HCT116 (cell line): Measurements from ENCODE around the gene GAS2. TPM values are rescaled to one million over a fixed set of nuclear protein-coding genes. Genes with fewer than 3 reads are reported as not detected.

Source experiments
- ATAC-seq: fragments of 200-7000 bp; cut with Tn5 transposase; 2 replicates; pipeline ENCODE4 v1.9.1; 2020; ENCODE audit warnings: mild to moderate bottlenecking, moderate library complexity
- BruUV-seq: library from RNA; stranded (reverse); fragments of 400-500 nt; replicated peaks from 2 replicates; lab custom pipeline; 2021; lab: Mats Ljungman, UMichigan
- CTCF ChIA-PET: fragments of 300-600 bp; sonication (Branson Sonifier 250); formaldehyde crosslinking; loops from one replicate; lab custom pipeline; 2021; ENCODE audit warnings: antibody characterized with exemption; lab: Charles Lee
- POLR2A ChIA-PET: fragments of 300-600, 350-600 bp; sonication (Branson Sonifier 250); formaldehyde crosslinking; loops from one replicate; lab custom pipeline; 2021; ENCODE audit warnings: antibody characterized with exemption; lab: Charles Lee
- RAD21 ChIA-PET, 2 experiments: fragments of 300-600 bp; sonication (Branson Sonifier 250); formaldehyde crosslinking; loops; one replicate each; lab custom pipeline; 2023; ENCODE audit warnings: low total read pairs in 2 of 2; ENCODE audit not compliant: uncharacterized antibody in 2 of 2, unreplicated experiment in 2 of 2, low non-redundant PET in 1 of 2; lab: Charles Lee
- DNase-seq: peaks from one replicate; pipeline ENCODE4 v3.0.0-alpha.2; 2010; ENCODE audit warnings: low read depth, low spot score
- H2AFZ ChIP-seq: fragments of 200-600 bp; shearing (Covaris generic), sonication (generic); 2 replicates; pipeline ENCODE4 v1.6.1; 2017; ENCODE audit warnings: low read depth, mixed run types, mixed read lengths, antibody characterized with exemption, low read length; ENCODE audit not compliant: poor library complexity, severe bottlenecking
- H3K27ac ChIP-seq: 2 replicates; pipeline ENCODE4 v1.5.1; 2012; ENCODE audit warnings: low read depth, low read length
- H3K27me3 ChIP-seq: fragments of 200-600 bp; sonication (generic); 2 replicates; pipeline ENCODE4 v1.6.1; 2016; ENCODE audit warnings: mixed run types, low read length, mixed read lengths; ENCODE audit not compliant: insufficient read depth
- H3K36me3 ChIP-seq, 2 experiments: fragments of 200-500 bp in 1 of 2; fragments of 200-600 bp in 1 of 2; sonication (Bioruptor generic) in 1 of 2; sonication (generic) in 1 of 2; 2 replicates each; pipeline versions ENCODE4 v1.5.1 to v1.6.1; 2014 to 2016; ENCODE audit warnings: low read length in 2 of 2, inconsistent platforms in 1 of 2, mixed read lengths in 1 of 2, mixed run types in 1 of 2; ENCODE audit not compliant: insufficient read depth in 2 of 2, control insufficient read depth in 1 of 2
- H3K4me1 ChIP-seq, 2 experiments: fragments of 200-600 bp in 1 of 2; sonication (generic) in 1 of 2; 2 replicates each; pipeline versions ENCODE4 v1.5.1 to v1.6.1; 2012 to 2017; ENCODE audit warnings: low read length in 2 of 2, inconsistent platforms in 1 of 2, mild to moderate bottlenecking in 1 of 2, mixed read lengths in 1 of 2, mixed run types in 1 of 2, moderate library complexity in 1 of 2; ENCODE audit not compliant: insufficient read depth in 2 of 2, control insufficient read depth in 1 of 2
- H3K4me2 ChIP-seq: fragments of 200-600 bp; sonication (generic); 2 replicates; pipeline ENCODE4 v1.6.1; 2017; ENCODE audit warnings: mixed run types, low read length, mixed read lengths
- H3K4me3 ChIP-seq, 2 experiments: fragments of 200-600 bp in 1 of 2; sonication (generic) in 1 of 2; replicated peaks in 1 of 2; 2 replicates each; pipeline ENCODE4 v1.5.1; 2011 to 2016; ENCODE audit warnings: low read length in 2 of 2, control low read depth in 1 of 2, low read depth in 1 of 2, mild to moderate bottlenecking in 1 of 2, mixed read lengths in 1 of 2, mixed run types in 1 of 2
- H3K79me2 ChIP-seq: fragments of 200-600 bp; sonication (generic); 2 replicates; pipeline ENCODE4 v1.6.1; 2017; ENCODE audit warnings: mild to moderate bottlenecking, mixed run types, low read length, moderate library complexity, mixed read lengths; ENCODE audit not compliant: insufficient read depth
- H3K9ac ChIP-seq: fragments of 200-600 bp; sonication (generic); 2 replicates; pipeline ENCODE4 v1.6.1; 2016; ENCODE audit warnings: low read length, mixed read lengths
- H3K9me2 ChIP-seq: fragments of 200-600 bp; sonication (generic), shearing (Covaris generic); 2 replicates; pipeline ENCODE4 v1.6.1; 2017; ENCODE audit warnings: mixed run types, mild to moderate bottlenecking, moderate library complexity; ENCODE audit not compliant: insufficient read depth
- H3K9me3 ChIP-seq, 2 experiments: fragments of 200-500 bp in 1 of 2; fragments of 200-600 bp in 1 of 2; sonication (Bioruptor generic) in 1 of 2; sonication (generic) in 1 of 2; 2 replicates each; pipeline ENCODE4 v1.6.1; 2014 to 2017; ENCODE audit warnings: low read length in 2 of 2, mixed read lengths in 2 of 2, inconsistent platforms in 1 of 2, low read depth in 1 of 2, mild to moderate bottlenecking in 1 of 2, mixed run types in 1 of 2, moderate library complexity in 1 of 2; ENCODE audit not compliant: control insufficient read depth in 1 of 2, insufficient read depth in 1 of 2
- H4K20me1 ChIP-seq: fragments of 200-600 bp; sonication (generic), shearing (Covaris generic); 2 replicates; pipeline ENCODE4 v1.6.1; 2017; ENCODE audit warnings: mixed run types, mild to moderate bottlenecking, moderate library complexity; ENCODE audit not compliant: insufficient read depth
- CBX3 ChIP-seq: IDR thresholded peaks from 2 replicates; pipeline ENCODE4 v1.6.1; 2012; ENCODE audit warnings: low read depth
- ELF1 ChIP-seq: IDR thresholded peaks from 2 replicates; pipeline ENCODE4 v1.6.1; 2012; ENCODE audit warnings: low read depth, borderline replicate concordance
- EZH2 ChIP-seq: fragments of 200-600 bp; sonication (generic); IDR thresholded peaks from 2 replicates; pipeline ENCODE4 v1.6.1; 2017; ENCODE audit warnings: antibody characterized with exemption, mixed run types
- POLR2A ChIP-seq: IDR thresholded peaks from 2 replicates; pipeline ENCODE4 v1.7.0; 2011; ENCODE audit warnings: borderline replicate concordance; ENCODE audit not compliant: insufficient read depth, insufficient read length; ENCODE audit errors: extremely low read depth
- SIN3A ChIP-seq: IDR thresholded peaks from 2 replicates; pipeline ENCODE4 v1.6.1; 2012; ENCODE audit warnings: low read depth
- SP1 ChIP-seq: IDR thresholded peaks from 2 replicates; pipeline ENCODE4 v1.6.1; 2012; ENCODE audit warnings: low read depth
- SRF ChIP-seq: IDR thresholded peaks from 2 replicates; pipeline ENCODE4 v1.6.1; 2012; ENCODE audit warnings: low read depth
- TCF7L2 ChIP-seq: IDR thresholded peaks from 2 replicates; pipeline ENCODE4 v1.7.0; 2011; ENCODE audit warnings: borderline replicate concordance, inconsistent platforms; ENCODE audit not compliant: insufficient read depth, insufficient read length; ENCODE audit errors: extremely low read depth
- YY1 ChIP-seq: IDR thresholded peaks from 2 replicates; pipeline ENCODE4 v1.6.1; 2011; ENCODE audit warnings: low read length, low read depth, moderate library complexity, mild to moderate bottlenecking; ENCODE audit not compliant: insufficient replicate concordance; ENCODE audit errors: extremely low read depth
- ZFX ChIP-seq: fragments of 450-650 bp; IDR thresholded peaks from 2 replicates; pipeline ENCODE4 v1.6.1; 2017
- ZNF274 ChIP-seq: fragments of 200-500 bp; sonication (Bioruptor generic); IDR thresholded peaks from 2 replicates; pipeline ENCODE4 v1.6.1; 2014; ENCODE audit warnings: mild to moderate bottlenecking, low read depth, low read length, inconsistent platforms
- intact Hi-C: fragments of 100-400 bp; cut with micrococcal nuclease; formaldehyde crosslinking; loops from 2 replicates; pipeline ENCODE4 v1.10.0; 2022
- total RNA-seq: library from RNA; stranded (reverse); gene quantifications from one replicate; pipeline ENCODE4 v1.2.1, GENCODE V29; 2021; ENCODE audit not compliant: unreplicated experiment
- TF ChIP-seq, protein P1 (sequence below), 3 experiments: fragments of 200-600 bp in 1 of 3; sonication (generic) in 1 of 3; IDR thresholded peaks in 2 of 3; conservative IDR thresholded peaks in 1 of 3; 2 replicates each; pipeline ENCODE4 v1.5.1; 2012 to 2017; ENCODE audit warnings: low read depth in 2 of 3, low read length in 2 of 3, antibody characterized with exemption in 1 of 3, borderline replicate concordance in 1 of 3, control low read depth in 1 of 3, mild to moderate bottlenecking in 1 of 3, mixed read lengths in 1 of 3, mixed run types in 1 of 3, moderate library complexity in 1 of 3; ENCODE audit not compliant: insufficient read depth in 1 of 3
- TF ChIP-seq, protein P2 (sequence below): IDR thresholded peaks from 2 replicates; pipeline ENCODE4 v1.6.1; 2012; ENCODE audit warnings: low read depth
- TF ChIP-seq, protein P3 (sequence below): IDR thresholded peaks from 2 replicates; pipeline ENCODE4 v1.6.1; 2012

GAS2 gene
- total RNA-seq, 1 experiment from 2014 or later: not detected

DNA sequence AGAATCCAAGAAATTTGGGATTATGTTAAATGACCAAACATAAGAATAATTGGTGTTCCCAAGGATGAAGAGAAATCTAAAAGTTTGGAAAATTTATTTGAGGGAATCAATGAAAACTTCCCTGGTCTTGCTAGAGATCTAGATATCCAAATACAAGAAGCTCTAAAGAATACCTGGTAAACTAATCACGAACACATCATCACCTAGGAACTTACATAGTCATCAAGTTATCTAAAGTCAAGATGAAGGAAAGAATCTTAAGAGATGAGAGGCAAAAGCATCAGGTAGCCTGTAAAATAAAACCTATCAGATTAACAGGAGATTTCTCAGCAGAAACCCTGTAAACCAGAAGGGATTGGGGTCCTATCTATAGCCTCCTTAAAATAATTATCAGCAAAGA lies 46.9 kb downstream of the GAS2 start (continued):
- TF ChIP-seq SP1 (no peak), CBX3 (no peak)

DNA sequence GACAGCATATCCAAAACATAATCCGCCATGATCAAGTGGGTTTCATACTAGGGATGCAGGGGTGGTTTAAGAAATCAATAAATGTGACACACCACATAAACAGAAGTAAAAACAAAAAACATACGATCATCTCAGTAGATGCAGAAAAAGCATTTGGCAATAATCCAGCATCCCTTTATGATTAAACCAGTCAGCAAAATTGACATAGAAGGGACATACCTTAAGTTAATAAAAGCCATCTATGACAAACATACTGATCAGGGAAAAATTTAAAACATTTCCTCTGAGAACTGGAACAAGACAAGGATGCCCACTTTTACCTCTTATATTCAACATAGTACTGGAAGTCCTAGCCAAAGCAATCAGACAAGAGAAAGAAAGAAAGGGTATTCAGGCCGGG lies 49.6 kb downstream of the GAS2 start:
- H3K27ac ChIP-seq: no peak overlapping the region
- intact Hi-C loops: no loop called here
- H3K9me3 ChIP-seq: no peaks in the 10 kb centered on the region
- H3K4me2 ChIP-seq: no peak overlapping the region
- H2AFZ ChIP-seq: no peak overlapping the region
- TF ChIP-seq SRF (no peak), POLR2A (no peak), CBX3 (no peak), EZH2 (no peak), ZNF274 (no peak), SIN3A (no peak), SP1 (no peak), TCF7L2 (no peak), YY1 (no peak), ZFX (no peak), ELF1 (no peak)
- TF ChIP-seq, protein P1, sequence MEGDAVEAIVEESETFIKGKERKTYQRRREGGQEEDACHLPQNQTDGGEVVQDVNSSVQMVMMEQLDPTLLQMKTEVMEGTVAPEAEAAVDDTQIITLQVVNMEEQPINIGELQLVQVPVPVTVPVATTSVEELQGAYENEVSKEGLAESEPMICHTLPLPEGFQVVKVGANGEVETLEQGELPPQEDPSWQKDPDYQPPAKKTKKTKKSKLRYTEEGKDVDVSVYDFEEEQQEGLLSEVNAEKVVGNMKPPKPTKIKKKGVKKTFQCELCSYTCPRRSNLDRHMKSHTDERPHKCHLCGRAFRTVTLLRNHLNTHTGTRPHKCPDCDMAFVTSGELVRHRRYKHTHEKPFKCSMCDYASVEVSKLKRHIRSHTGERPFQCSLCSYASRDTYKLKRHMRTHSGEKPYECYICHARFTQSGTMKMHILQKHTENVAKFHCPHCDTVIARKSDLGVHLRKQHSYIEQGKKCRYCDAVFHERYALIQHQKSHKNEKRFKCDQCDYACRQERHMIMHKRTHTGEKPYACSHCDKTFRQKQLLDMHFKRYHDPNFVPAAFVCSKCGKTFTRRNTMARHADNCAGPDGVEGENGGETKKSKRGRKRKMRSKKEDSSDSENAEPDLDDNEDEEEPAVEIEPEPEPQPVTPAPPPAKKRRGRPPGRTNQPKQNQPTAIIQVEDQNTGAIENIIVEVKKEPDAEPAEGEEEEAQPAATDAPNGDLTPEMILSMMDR (IDR thresholded peaks at IDR 0.05 in 2 of 3, conservative IDR thresholded peaks at IDR 0.05 in 1 of 3; ENCODE audit: borderline replicate concordance in 1 of 3, insufficient read depth in 1 of 3, low read depth in 2 of 3, low read length in 2 of 3): no peak
- TF ChIP-seq, protein P2, sequence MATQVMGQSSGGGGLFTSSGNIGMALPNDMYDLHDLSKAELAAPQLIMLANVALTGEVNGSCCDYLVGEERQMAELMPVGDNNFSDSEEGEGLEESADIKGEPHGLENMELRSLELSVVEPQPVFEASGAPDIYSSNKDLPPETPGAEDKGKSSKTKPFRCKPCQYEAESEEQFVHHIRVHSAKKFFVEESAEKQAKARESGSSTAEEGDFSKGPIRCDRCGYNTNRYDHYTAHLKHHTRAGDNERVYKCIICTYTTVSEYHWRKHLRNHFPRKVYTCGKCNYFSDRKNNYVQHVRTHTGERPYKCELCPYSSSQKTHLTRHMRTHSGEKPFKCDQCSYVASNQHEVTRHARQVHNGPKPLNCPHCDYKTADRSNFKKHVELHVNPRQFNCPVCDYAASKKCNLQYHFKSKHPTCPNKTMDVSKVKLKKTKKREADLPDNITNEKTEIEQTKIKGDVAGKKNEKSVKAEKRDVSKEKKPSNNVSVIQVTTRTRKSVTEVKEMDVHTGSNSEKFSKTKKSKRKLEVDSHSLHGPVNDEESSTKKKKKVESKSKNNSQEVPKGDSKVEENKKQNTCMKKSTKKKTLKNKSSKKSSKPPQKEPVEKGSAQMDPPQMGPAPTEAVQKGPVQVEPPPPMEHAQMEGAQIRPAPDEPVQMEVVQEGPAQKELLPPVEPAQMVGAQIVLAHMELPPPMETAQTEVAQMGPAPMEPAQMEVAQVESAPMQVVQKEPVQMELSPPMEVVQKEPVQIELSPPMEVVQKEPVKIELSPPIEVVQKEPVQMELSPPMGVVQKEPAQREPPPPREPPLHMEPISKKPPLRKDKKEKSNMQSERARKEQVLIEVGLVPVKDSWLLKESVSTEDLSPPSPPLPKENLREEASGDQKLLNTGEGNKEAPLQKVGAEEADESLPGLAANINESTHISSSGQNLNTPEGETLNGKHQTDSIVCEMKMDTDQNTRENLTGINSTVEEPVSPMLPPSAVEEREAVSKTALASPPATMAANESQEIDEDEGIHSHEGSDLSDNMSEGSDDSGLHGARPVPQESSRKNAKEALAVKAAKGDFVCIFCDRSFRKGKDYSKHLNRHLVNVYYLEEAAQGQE: no peak
- TF ChIP-seq, protein P3, sequence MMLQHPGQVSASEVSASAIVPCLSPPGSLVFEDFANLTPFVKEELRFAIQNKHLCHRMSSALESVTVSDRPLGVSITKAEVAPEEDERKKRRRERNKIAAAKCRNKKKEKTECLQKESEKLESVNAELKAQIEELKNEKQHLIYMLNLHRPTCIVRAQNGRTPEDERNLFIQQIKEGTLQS: no peak
- H4K20me1 ChIP-seq: no peaks in the 10 kb centered on the region
- CTCF ChIA-PET: no interaction called here
- H3K4me3 ChIP-seq: no peak overlapping the region
- RAD21 ChIA-PET: no interaction called here
- peaks cover 8% of the 10 kb centered on the region for H3K27me3 ChIP-seq
- ATAC-seq (no peak), DNase-seq (no peak)
- BruUV-seq: no TSS peak
- POLR2A ChIA-PET: no interaction called here
- no peaks in the 10 kb centered on the region for H3K79me2 ChIP-seq
- no peaks in the 10 kb centered on the region for H3K36me3 ChIP-seq
- no peaks in the 10 kb centered on the region for H3K9me2 ChIP-seq
- no peak overlapping the region for H3K9ac ChIP-seq
- H3K4me1 ChIP-seq: no peaks in the 10 kb centered on the region
